GM13976 (cell line): Measurements from ENCODE around the gene PCSK2.

Source experiments
- DNase-seq: peaks from one replicate; pipeline ENCODE4 v3.0.0; 2012; ENCODE audit warnings: low spot score
- CTCF ChIP-seq: IDR thresholded peaks from 2 replicates; pipeline ENCODE4 v1.5.1; 2012; ENCODE audit warnings: borderline replicate concordance, mild to moderate bottlenecking; ENCODE audit not compliant: insufficient read depth; ENCODE audit errors: extremely low read depth, missing control alignments, control extremely low read depth
- in situ Hi-C: fragments of 300-500 bp; cut with MboI; formaldehyde crosslinking; loops from one replicate; pipeline ENCODE4 v1.12.0; 2022; ENCODE audit warnings: low sequenced_read_pairs, mixed read lengths, inconsistent platforms; ENCODE audit not compliant: unreplicated experiment

The PCSK2 gene

GRCh38 chr20:17369506-17369905 lies 142.7 kb downstream of the PCSK2 start:
- no peak for DNase-seq
- in situ Hi-C loops: no loop called here
- TF ChIP-seq CTCF: no peak

- TF ChIP-seq CTCF: no peak
- in situ Hi-C loops: no loop called here
- no peak for DNase-seq
These were observed 146.1 kb downstream of the PCSK2 start for GRCh38 chr20:17372806-17373440.

GRCh38 chr20:17374086-17374485 lies 147.2 kb downstream of the PCSK2 start:
- TF ChIP-seq CTCF: no peak
- DNase-seq: no peak
- in situ Hi-C loops: no loop called here

GRCh38 chr20:17376031-17376430 lies 149.2 kb downstream of the PCSK2 start:
- no peak for TF ChIP-seq CTCF
- DNase-seq: no peak
- in situ Hi-C loops: no loop called here

GRCh38 chr20:17377231-17377630 lies 150.4 kb downstream of the PCSK2 start:
- in situ Hi-C loops: no loop called here
- no peak for TF ChIP-seq CTCF
- DNase-seq: no peak

GRCh38 chr20:17379651-17380050 lies 152.8 kb downstream of the PCSK2 start:
- no peak for TF ChIP-seq CTCF
- no peak for DNase-seq
- in situ Hi-C loops: no loop called here

GRCh38 chr20:17380801-17381200 lies 154.0 kb downstream of the PCSK2 start:
- TF ChIP-seq CTCF: no peak
- no peak for DNase-seq
- in situ Hi-C loops: no loop called here
